Measurements from ENCODE around the gene HINT1.
"Not testable (repeated sequence)": the region's sequence is repeated elsewhere in the genome, so short reads cannot be mapped to it uniquely, and the experiment has no call there.

- TF ChIP-seq ZNF263 (CRISPR knock-in tag; IDR thresholded peaks at IDR 0.05; ENCODE audit: low read depth); TEAD1 (CRISPR knock-in tag; IDR thresholded peaks at IDR 0.05); CTCF (IDR thresholded peaks at IDR 0.05); RELA (CRISPR knock-in tag; IDR thresholded peaks at IDR 0.05; ENCODE audit: borderline replicate concordance); STAT6 (CRISPR knock-in tag; conservative IDR thresholded peaks at IDR 0.05; ENCODE audit: low read depth): not testable (repeated sequence)
Observed at GRCh38 chr5:131127244-131127643, 37.8 kb downstream of the HINT1 start.

Data from WTC11 (cell line).